Hepatocyte (in vitro differentiated cells): ENCODE results near the gene CCNI2. TPM values are rescaled to one million over a fixed set of nuclear protein-coding genes. Genes with fewer than 3 reads are reported as not detected.

Experiments used
- polyA plus RNA-seq: library from polyadenylated mRNA; unstranded; fragments of >200 nt; fragmentation: Nextera tagmentation; extraction: Ambion mirVana; gene quantifications from 2 replicates; pipeline ENCODE4 v1.2.1, GENCODE V29; 2016
- total RNA-seq: library from RNA; depleted of rRNA; stranded (reverse); fragments of >200 nt; gene quantifications from 2 replicates; pipeline ENCODE4 v1.2.3, GENCODE V29; 2014

CCNI2 gene
- total and polyA plus RNA-seq, 2 experiments from 2014 or later = 1.4 to 1.8 TPM

Other genes with a start within 250 kb of the CCNI2 start
- not detected in 2 replicates for gene IL5, start 203.9 kb upstream of the CCNI2 start, total RNA-seq
- not detected in 2 replicates for gene IL5, start 203.9 kb upstream of the CCNI2 start, polyA plus RNA-seq
- 28.1 and 33.4 TPM in 2 replicates for gene RAD50, start 190.4 kb upstream of the CCNI2 start, total RNA-seq
- 27.0 and 34.3 TPM in 2 replicates for gene RAD50, start 190.4 kb upstream of the CCNI2 start, polyA plus RNA-seq
- gene IL13, start 89.3 kb upstream of the CCNI2 start, total RNA-seq = not detected in 2 replicates
- not detected in 2 replicates for gene IL13, start 89.3 kb upstream of the CCNI2 start, polyA plus RNA-seq
- not detected in 2 replicates for gene IL4, start 73.4 kb upstream of the CCNI2 start, total RNA-seq
- gene IL4, start 73.4 kb upstream of the CCNI2 start, polyA plus RNA-seq = not detected in 2 replicates
- gene KIF3A, start 9.9 kb upstream of the CCNI2 start, total RNA-seq = 7.0 and 9.2 TPM in 2 replicates
- gene KIF3A, start 9.9 kb upstream of the CCNI2 start, polyA plus RNA-seq = 12.6 and 13.7 TPM in 2 replicates
- gene SEPTIN8, start 29.8 kb downstream of the CCNI2 start, total RNA-seq = 41.9 and 46.9 TPM in 2 replicates
- gene SEPTIN8, start 29.8 kb downstream of the CCNI2 start, polyA plus RNA-seq = 17.6 and 18.7 TPM in 2 replicates
- 11.4 and 14.4 TPM in 2 replicates for gene SOWAHA, start 65.9 kb downstream of the CCNI2 start, total RNA-seq
- 3.1 and 6.8 TPM in 2 replicates for gene SOWAHA, start 65.9 kb downstream of the CCNI2 start, polyA plus RNA-seq
- gene SHROOM1, start 83.2 kb downstream of the CCNI2 start, total RNA-seq = 8.5 and 10.0 TPM in 2 replicates
- 17.8 and 19.2 TPM in 2 replicates for gene SHROOM1, start 83.2 kb downstream of the CCNI2 start, polyA plus RNA-seq
- 0.76 and 1.7 TPM in 2 replicates for gene GDF9, start 119.0 kb downstream of the CCNI2 start, total RNA-seq
- gene GDF9, start 119.0 kb downstream of the CCNI2 start, polyA plus RNA-seq = 2.2 and 4.1 TPM in 2 replicates
- 146 and 174 TPM in 2 replicates for gene UQCRQ, start 119.2 kb downstream of the CCNI2 start, total RNA-seq
- gene UQCRQ, start 119.2 kb downstream of the CCNI2 start, polyA plus RNA-seq = 1,138 and 1,156 TPM in 2 replicates
- gene LEAP2, start 126.2 kb downstream of the CCNI2 start, total RNA-seq = 19.2 and 22.6 TPM in 2 replicates
- 30.5 and 36.3 TPM in 2 replicates for gene LEAP2, start 126.2 kb downstream of the CCNI2 start, polyA plus RNA-seq
- gene AFF4, start 216.2 kb downstream of the CCNI2 start, total RNA-seq = 78.9 and 92.9 TPM in 2 replicates
- 44.0 and 46.2 TPM in 2 replicates for gene AFF4, start 216.2 kb downstream of the CCNI2 start, polyA plus RNA-seq